Measurements from ENCODE around the gene KIAA0825. TPM values are rescaled to one million over a fixed set of nuclear protein-coding genes. Genes with fewer than 3 reads are reported as not detected.

The KIAA0825 gene
- polyA plus RNA-seq, 1 donor from 2014 or later: 5.1 TPM

Other genes starting within 250 kb of the KIAA0825 start
- gene SLF1, start 65 bp upstream of the KIAA0825 start, polyA plus RNA-seq: 14.8 and 19.7 TPM in 2 replicates